Measurements from ENCODE around the gene PCBP3.

Gene PCBP3

GRCh38 chr21:45983649-45983965 lies 340.1 kb downstream of the PCBP3 start:
- H3K4me3 ChIP-seq (ENCODE audit: low read depth, low read length), result peak overlapping the region; percentile 96
- no peak for DNase-seq (ENCODE audit: low read depth)
- in situ Hi-C loops (cut with HindIII; ENCODE audit: low sequenced_read_pairs), result no loop called here
- TF ChIP-seq, protein P1, sequence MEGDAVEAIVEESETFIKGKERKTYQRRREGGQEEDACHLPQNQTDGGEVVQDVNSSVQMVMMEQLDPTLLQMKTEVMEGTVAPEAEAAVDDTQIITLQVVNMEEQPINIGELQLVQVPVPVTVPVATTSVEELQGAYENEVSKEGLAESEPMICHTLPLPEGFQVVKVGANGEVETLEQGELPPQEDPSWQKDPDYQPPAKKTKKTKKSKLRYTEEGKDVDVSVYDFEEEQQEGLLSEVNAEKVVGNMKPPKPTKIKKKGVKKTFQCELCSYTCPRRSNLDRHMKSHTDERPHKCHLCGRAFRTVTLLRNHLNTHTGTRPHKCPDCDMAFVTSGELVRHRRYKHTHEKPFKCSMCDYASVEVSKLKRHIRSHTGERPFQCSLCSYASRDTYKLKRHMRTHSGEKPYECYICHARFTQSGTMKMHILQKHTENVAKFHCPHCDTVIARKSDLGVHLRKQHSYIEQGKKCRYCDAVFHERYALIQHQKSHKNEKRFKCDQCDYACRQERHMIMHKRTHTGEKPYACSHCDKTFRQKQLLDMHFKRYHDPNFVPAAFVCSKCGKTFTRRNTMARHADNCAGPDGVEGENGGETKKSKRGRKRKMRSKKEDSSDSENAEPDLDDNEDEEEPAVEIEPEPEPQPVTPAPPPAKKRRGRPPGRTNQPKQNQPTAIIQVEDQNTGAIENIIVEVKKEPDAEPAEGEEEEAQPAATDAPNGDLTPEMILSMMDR (IDR thresholded peaks at IDR 0.05; ENCODE audit: low read depth, low read length, missing control alignments), result no peak

DNA sequence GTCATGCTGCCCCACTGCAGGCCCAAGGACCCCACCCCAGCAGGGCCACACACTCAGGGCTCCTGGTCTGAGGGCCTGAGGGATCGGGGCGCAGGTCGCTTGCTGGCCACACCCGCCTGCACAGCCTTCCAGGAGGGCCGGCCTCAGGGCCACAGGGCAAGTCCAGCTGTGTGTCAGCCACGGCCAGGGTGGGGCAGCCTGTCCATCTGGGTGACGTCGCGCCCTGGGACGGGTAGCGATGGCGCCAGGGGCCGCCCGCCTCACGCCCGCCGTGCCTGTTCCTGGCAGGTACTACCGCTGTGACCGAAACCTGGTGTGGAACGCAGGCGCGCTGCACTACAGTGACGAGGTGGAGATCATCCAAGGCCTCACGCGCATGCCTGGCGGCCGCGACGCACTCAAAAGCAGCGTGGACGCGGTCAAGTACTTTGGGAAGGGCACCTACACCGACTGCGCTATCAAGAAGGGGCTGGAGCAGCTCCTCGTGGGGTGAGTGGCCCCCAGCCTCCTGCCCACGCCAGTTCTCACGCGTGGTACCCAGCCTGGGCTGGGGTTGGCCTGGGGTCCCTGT lies 340.5 kb downstream of the PCBP3 start:
- H3K4me3 ChIP-seq (ENCODE audit: low read depth, low read length), result peak overlapping the region; percentile 96
- TF ChIP-seq, protein P1 (IDR thresholded peaks at IDR 0.05; ENCODE audit: low read depth, low read length, missing control alignments), result no peak
- no peak for DNase-seq (ENCODE audit: low read depth)
- in situ Hi-C loops (cut with HindIII; ENCODE audit: low sequenced_read_pairs), result no loop called here

DNA sequence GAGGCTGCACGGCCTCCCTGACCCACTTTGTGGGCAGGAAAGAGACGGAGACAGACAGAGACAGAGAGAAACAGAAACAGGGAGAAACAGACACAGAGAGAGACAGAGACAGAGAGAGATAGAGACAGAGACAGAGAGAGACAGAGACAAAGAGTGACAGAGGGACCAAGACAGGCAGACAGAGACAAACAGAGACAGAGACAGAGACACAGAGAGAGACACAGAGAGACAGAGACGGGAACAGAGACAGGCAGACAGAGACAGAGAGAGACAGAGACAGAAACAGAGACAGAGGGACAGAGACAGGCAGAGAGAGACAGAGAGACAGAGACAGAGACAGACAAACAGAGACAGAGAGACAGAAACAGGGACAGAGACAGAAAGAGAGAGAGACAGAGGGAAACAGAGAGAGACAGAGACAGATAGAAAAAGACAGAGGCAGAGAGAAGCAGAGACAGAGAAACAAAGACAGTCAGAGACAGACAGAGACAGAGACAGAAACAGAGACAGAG lies 341.1 kb downstream of the PCBP3 start:
- DNase-seq (ENCODE audit: low read depth), result no peak
- in situ Hi-C loops (cut with HindIII; ENCODE audit: low sequenced_read_pairs), result no loop called here
- H3K4me3 ChIP-seq (ENCODE audit: low read depth, low read length), result peak overlapping the region; percentile 96
- TF ChIP-seq, protein P1 (IDR thresholded peaks at IDR 0.05; ENCODE audit: low read depth, low read length, missing control alignments), result no peak

- DNase-seq (ENCODE audit: low read depth), result no peak
- H3K4me3 ChIP-seq (ENCODE audit: low read depth, low read length), result peak overlapping the region; percentile 96
- in situ Hi-C loops (cut with HindIII; ENCODE audit: low sequenced_read_pairs), result no loop called here
- TF ChIP-seq, protein P1 (IDR thresholded peaks at IDR 0.05; ENCODE audit: low read depth, low read length, missing control alignments), result no peak
Observed at GRCh38 chr21:45985471-45986315, 342.2 kb downstream of the PCBP3 start.

- TF ChIP-seq, protein P1 (IDR thresholded peaks at IDR 0.05; ENCODE audit: low read depth, low read length, missing control alignments), result no peak
- no peak overlapping the region for H3K4me3 ChIP-seq (ENCODE audit: low read depth, low read length)
- in situ Hi-C loops (cut with HindIII; ENCODE audit: low sequenced_read_pairs), result no loop called here
- DNase-seq (ENCODE audit: low read depth), result no peak
Observed at GRCh38 chr21:45986316-45987051, 343.0 kb downstream of the PCBP3 start.

GRCh38 chr21:45987121-45987711 lies 343.7 kb downstream of the PCBP3 start:
- H3K4me3 ChIP-seq (ENCODE audit: low read depth, low read length), result no peak overlapping the region
- in situ Hi-C loops (cut with HindIII; ENCODE audit: low sequenced_read_pairs), result no loop called here
- TF ChIP-seq, protein P1 (IDR thresholded peaks at IDR 0.05; ENCODE audit: low read depth, low read length, missing control alignments), result no peak
- no peak for DNase-seq (ENCODE audit: low read depth)

Data from astrocyte of the cerebellum (primary cell).